GM23248 (cell line): ENCODE data around the gene PDGFC.

Experiments
- EZH2 ChIP-seq: fragments of 200-600 bp; sonication (generic); IDR thresholded peaks from 2 replicates; pipeline ENCODE4 v1.6.1; 2018; ENCODE audit warnings: antibody characterized with exemption, mild to moderate bottlenecking; ENCODE audit not compliant: insufficient read depth, poor library complexity, severe bottlenecking
- EZH2phosphoT487 ChIP-seq: fragments of 200-600 bp; sonication (generic); IDR thresholded peaks from 2 replicates; pipeline ENCODE4 v1.6.1; 2018; ENCODE audit warnings: antibody characterized with exemption, moderate library complexity, mild to moderate bottlenecking, low read depth; ENCODE audit not compliant: insufficient read depth

DNA sequence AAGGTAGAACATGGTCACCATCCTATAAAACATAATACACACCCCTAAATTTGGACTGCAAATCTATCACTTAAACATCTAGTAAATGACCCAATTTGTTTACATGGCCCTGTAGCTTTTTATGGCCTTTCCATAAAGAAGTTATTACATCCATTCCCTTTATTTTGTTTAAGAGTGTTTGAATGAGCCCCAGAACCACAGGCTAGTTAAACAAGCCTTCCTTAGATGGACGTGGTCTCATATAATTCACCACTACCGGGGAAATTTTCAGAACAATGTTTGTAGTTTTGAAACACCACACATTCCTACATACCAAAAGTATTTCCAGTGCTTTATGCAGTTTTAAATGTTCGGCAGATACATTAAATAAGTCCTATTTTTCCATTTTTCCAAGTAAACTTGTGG lies 12.3 kb downstream of the PDGFC start:
- TF ChIP-seq EZH2phosphoT487 (no peak), EZH2 (no peak)
